GM18502 (cell line): ENCODE measurements around the gene NPAS4.
"Not testable (repeated sequence)": the region's sequence is repeated elsewhere in the genome, so short reads cannot be mapped to it uniquely, and the experiment has no call there.

ENCODE experiments used
- ATAC-seq: cut with Tn5 transposase; IDR thresholded peaks from one replicate; pipeline ENCODE4 v1.9.1; 2021; ENCODE audit warnings: mild to moderate bottlenecking; ENCODE audit not compliant: unreplicated experiment, poor library complexity

NPAS4 gene

DNA sequence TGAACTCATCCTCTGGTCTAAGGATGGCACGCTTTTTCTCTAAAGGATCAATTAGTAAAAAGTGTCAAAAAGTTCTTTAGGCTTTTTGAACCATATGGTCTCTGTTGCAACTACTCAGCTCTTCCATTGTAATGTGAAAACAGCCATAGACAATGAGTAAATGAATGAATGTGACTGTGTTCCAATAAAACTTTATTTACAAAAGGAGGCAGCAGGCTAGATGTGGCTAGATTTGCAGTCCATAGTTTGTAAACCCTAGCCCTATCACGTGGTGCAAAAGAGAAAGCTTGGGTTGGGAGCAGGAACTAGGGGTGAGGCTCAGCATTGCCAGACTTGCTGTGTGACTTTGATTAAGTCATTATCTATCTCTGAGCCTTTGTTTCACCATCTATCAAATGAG is 5.4 kb upstream of the NPAS4 start:
- no peak for ATAC-seq

GRCh38 chr11:66417000-66417399 is 3.8 kb upstream of the NPAS4 start:
- ATAC-seq = no peak

DNA sequence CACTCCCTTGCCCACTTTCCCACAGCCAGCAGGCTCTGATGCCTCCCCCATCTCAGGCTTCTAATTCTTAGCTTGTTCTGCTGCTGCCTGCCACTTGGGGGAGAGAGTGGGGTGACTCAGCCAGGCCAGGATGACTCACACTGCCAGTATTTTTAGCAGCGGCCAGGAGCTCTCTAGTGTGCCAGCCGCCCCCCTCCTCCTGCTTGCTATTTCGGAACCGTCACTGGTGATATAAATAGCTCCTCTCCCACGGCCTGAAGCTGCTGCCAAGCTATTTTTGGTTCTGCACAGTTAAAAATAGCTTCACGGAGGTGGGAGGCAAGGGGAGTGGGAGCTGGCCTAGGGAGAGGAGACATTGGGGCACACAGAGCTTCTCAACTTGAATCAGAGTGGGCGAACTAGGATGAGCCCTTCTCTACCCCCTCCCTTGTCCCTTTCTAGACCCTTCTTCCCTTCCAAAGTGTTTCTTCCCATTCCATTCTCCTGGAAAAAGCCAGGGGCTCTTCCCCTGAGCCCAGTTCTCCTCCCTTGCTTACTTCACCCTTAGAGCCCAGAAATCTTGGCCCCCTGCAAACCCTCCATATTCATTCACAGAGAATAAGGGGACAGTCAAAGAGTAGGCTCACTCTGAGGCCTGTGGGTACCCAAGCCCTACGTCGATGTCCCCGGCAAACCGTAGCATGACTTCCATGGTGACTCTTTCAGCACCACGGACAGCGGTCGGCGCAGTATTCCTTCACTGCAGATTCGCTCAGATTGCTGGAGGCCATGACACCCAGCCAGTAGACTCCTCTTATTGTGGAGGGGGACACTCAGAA is 2.5 kb upstream of the NPAS4 start:
- no peak for ATAC-seq

GRCh38 chr11:66418986-66419308 is 1.9 kb upstream of the NPAS4 start:
- no peak for ATAC-seq

- no peak for ATAC-seq
These were observed 1.0 kb upstream of the NPAS4 start for GRCh38 chr11:66419825-66420224.

DNA sequence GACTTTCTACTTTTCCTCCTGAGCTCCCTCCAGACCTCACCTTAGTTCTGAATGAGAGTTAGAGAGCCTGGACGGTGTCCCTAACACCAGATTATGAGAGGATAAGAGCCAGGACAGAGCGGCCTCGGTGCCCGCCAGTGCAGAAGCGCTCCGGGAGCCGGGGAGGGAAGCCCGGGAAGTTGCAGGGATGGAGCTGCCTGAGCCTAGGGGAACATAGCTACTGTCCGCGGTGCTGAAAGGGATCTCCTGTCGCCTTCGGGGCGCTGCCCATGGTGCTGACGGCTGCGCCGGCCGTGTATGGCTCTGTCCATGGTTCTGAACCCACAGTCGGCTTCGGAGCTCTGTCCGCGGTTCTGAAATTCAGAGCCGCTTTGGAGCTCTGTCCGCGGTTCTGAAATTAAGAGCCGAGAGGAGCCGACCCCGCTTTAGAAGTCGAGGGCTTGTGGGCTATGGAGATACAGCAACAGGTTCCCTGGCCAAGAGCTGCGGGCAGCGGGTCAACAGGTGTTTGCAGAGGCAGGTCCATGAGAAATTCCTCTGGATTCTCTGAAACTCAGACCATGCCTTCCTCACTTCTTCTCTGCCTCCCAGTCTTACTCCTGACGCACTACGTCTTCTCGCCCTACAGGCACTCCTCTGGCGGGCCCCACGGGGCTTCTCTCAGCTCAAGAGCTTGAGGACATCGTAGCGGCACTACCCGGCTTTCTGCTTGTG is 814 bp downstream of the NPAS4 start:
- no peak for ATAC-seq

DNA sequence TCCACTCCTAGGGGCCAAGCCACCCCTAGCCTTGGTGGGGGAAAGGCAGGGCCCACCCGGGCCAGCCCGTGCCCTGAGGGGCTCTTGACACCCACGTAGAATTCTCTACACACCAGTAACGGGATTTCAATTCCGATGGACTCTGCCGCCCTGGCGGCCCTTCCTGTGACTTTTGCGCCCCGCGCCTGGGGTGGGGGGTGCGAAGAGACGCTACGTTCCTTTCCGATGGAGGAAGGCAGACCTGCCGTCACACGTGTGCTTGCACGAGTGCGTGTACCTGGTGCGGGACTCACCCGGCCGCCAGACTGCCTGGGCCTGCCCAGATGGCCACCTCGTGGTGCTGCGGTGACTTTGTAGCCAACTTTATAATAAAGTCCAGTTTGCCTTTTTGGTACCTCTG is 5.5 kb downstream of the NPAS4 start:
- no peak for ATAC-seq

- ATAC-seq = no peak
These were observed 8.1 kb downstream of the NPAS4 start for GRCh38 chr11:66428933-66429332.

DNA sequence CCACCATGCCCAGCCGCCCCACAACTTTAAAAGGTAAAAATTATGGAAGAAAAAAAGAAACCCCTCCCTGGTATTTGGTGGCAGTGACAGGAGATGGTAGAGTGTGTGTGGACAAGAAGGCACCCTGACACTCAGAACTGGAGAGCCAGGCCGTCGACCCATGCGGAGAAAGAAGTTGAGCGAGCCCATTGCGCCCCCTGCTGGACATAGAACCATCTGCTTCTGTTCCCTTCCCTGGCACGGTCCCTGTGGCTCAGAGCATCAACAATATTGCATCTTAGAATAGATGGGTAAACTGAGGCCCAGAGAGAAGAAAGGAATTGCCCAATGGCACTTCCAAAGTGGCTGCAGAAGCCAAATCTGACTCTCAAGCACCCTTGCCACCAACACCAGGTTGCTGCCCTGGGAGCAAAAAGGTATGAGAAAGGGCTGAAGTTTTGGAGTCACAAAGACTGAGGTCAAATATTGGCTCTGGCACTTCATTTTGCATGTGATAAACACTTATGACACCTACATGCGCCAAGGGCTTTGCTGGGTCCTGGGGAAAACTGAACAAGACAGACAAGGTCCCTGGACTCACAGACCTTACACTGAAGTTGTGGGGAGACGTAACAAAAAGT is 9.3 kb downstream of the NPAS4 start:
- no peak for ATAC-seq

DNA sequence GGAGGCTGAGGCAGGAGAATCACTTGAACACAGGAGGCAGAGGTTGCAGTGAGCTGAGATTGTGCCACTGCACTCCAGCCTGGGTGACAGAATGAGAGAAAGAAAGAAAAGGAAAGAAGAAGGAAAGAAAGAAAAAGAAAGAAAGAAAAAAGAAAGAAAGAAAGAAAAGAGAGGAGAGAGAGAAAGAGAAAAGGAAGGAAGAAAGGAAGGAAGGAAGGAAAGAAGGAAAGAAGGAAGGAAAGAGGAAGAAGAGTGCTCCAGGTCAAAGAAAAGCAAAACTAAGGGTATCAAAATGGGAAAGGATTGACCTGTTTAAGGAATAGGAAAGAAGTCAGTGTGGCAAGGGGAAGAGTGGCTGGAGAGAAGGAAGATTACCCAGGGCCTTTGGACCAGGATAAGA is 10.5 kb downstream of the NPAS4 start:
- ATAC-seq = not testable (repeated sequence)

- ATAC-seq = not testable (repeated sequence)
These were observed 11.1 kb downstream of the NPAS4 start for GRCh38 chr11:66431871-66432329.

GRCh38 chr11:66432597-66432996 is 11.8 kb downstream of the NPAS4 start:
- ATAC-seq = no peak

- ATAC-seq = no peak
These were observed 17.2 kb downstream of the NPAS4 start for GRCh38 chr11:66437979-66438503.

DNA sequence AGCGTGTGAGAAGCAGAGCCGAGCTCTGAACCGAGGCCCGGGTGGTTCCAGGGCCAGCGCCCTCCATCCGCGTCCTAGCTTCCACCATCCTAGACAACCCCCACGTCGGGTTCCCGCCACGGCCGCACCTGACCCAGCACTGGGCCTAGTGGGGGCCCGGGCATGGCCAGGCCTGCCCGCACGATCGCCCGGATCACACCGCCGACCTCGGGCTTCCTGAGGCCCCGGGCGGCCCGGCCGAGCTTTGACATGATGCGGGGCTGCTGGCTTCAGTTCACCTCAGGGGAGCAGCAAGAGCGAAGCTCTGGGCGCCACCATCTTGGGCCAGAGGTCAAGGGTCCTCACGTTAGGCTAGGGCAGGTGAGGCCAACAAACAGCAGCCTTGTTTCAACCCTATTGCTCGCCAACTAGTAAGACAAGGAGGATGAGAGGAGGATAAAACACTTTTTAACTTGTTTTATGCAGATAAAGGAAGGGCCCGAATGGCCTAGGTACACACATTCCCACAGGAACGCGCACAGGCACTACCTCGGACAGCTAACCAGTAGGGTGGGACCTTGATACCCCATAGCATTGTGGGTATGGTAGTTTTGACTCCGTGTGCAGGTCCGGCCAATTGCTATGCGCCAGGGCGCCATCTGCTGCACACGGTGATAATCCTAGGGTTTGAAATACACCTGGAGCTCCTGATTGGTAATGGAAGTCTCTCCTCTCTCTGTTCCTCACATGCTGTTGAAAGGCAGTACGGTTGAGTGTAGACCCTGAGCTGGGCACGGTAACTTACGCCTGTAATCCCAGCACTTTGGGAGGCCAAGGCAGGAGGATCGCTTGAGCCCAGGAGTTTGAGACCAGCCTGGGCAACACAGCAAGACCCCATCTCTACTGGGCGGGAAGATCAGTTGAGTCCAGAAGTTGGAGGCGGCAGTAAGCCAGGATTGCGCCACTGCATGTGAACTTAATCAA is 17.9 kb downstream of the NPAS4 start, which contains the start of gene MRPL11:
Gene MRPL11, minus strand, starts transcription at position 345 of the 963 bp plus-strand sequence. Its CDS starts 94 bp downstream, at position 251.
- ATAC-seq = peak; percentile 92

- ATAC-seq = not testable (repeated sequence)
These were observed 19.5 kb downstream of the NPAS4 start for GRCh38 chr11:66440101-66440939.

- not testable (repeated sequence) for ATAC-seq
These were observed 20.1 kb downstream of the NPAS4 start for GRCh38 chr11:66440940-66441282.

- ATAC-seq = no peak
These were observed 22.8 kb downstream of the NPAS4 start for GRCh38 chr11:66443602-66444001.

- ATAC-seq = no peak
These were observed 26.2 kb downstream of the NPAS4 start for GRCh38 chr11:66447012-66447411.

- no peak for ATAC-seq
These were observed 27.7 kb downstream of the NPAS4 start for GRCh38 chr11:66448523-66448922.
